Keratinocyte (primary cell): Measurements from ENCODE around the gene ZNF106. TPM values are rescaled to one million over a fixed set of nuclear protein-coding genes. Genes with fewer than 3 reads are reported as not detected.

Source experiments
- DNase-seq: peaks from one replicate; pipeline ENCODE4 v3.0.0-alpha.2; 2011; ENCODE audit warnings: low read depth, missing footprints, low spot score
- FAIRE-seq: peaks from 2 replicates; lab custom pipeline; 2011; peaks lifted over from hg19 to GRCh38; lab: Jason Lieb, UNC
- H2AFZ ChIP-seq: 2 replicates; pipeline ENCODE4 v1.6.0; 2012; ENCODE audit warnings: low read length, control low read depth, inconsistent platforms; ENCODE audit not compliant: control insufficient read depth
- H3K27ac ChIP-seq: 2 replicates; pipeline ENCODE4 v1.5.1; 2011; ENCODE audit warnings: low read length; ENCODE audit not compliant: control insufficient read depth, insufficient read depth
- H3K27me3 ChIP-seq: 3 replicates; pipeline ENCODE4 v1.6.0; 2011; ENCODE audit warnings: low read length; ENCODE audit not compliant: control insufficient read depth, insufficient read depth; ENCODE audit errors: extremely low read depth
- H3K36me3 ChIP-seq, 2 experiments: 2 replicates in 1 of 2; 3 replicates in 1 of 2; pipeline ENCODE4 v1.5.1; 2011; ENCODE audit warnings: low read length in 2 of 2, mild to moderate bottlenecking in 1 of 2; ENCODE audit not compliant: control insufficient read depth in 2 of 2, insufficient read depth in 2 of 2; ENCODE audit errors: extremely low read depth in 1 of 2
- H3K4me1 ChIP-seq: 3 replicates; pipeline ENCODE4 v1.5.1; 2011; ENCODE audit warnings: low read length; ENCODE audit not compliant: control insufficient read depth, insufficient read depth; ENCODE audit errors: extremely low read depth
- H3K4me2 ChIP-seq: 3 replicates; pipeline ENCODE4 v1.6.0; 2011; ENCODE audit warnings: low read depth, low read length; ENCODE audit not compliant: control insufficient read depth, insufficient read depth; ENCODE audit errors: extremely low read depth
- H3K4me3 ChIP-seq, 3 experiments: fragments of 200-600 bp in 1 of 3; sonication (generic) in 1 of 3; 2 replicates in 2 of 3; 3 replicates in 1 of 3; pipeline ENCODE4 v1.5.1; 2011 to 2016; ENCODE audit warnings: low read length in 3 of 3, mild to moderate bottlenecking in 3 of 3, control low read depth in 2 of 3, inconsistent platforms in 1 of 3, low read depth in 1 of 3, mixed read lengths in 1 of 3, mixed run types in 1 of 3, moderate library complexity in 1 of 3; ENCODE audit not compliant: control insufficient read depth in 2 of 3, insufficient read depth in 2 of 3; ENCODE audit errors: extremely low read depth in 1 of 3
- H3K79me2 ChIP-seq: 2 replicates; pipeline ENCODE4 v1.6.0; 2012; ENCODE audit warnings: low read length; ENCODE audit not compliant: control insufficient read depth, insufficient read depth
- H3K9ac ChIP-seq: 3 replicates; pipeline ENCODE4 v1.6.0; 2011; ENCODE audit warnings: low read length; ENCODE audit not compliant: control insufficient read depth, insufficient read depth; ENCODE audit errors: extremely low read depth
- H3K9me1 ChIP-seq: 3 replicates; pipeline ENCODE4 v1.6.0; 2011; ENCODE audit warnings: low read length; ENCODE audit not compliant: control insufficient read depth, insufficient read depth; ENCODE audit errors: extremely low read depth
- H3K9me3 ChIP-seq: 2 replicates; pipeline ENCODE4 v1.5.1; 2012; ENCODE audit warnings: low read depth, low read length; ENCODE audit not compliant: control insufficient read depth
- H4K20me1 ChIP-seq: 3 replicates; pipeline ENCODE4 v1.6.0; 2011; ENCODE audit warnings: low read length; ENCODE audit not compliant: control insufficient read depth, insufficient read depth; ENCODE audit errors: extremely low read depth
- CTCF ChIP-seq, 3 experiments: IDR thresholded peaks in 1 of 3; conservative IDR thresholded peaks in 1 of 3; optimal IDR thresholded peaks in 1 of 3; 2 replicates in 2 of 3; 3 replicates in 1 of 3; pipeline versions ENCODE3 to v1.5.1; 2011; ENCODE audit warnings: low read length in 3 of 3, mild to moderate bottlenecking in 3 of 3, moderate library complexity in 2 of 3, control low read depth in 1 of 3, inconsistent platforms in 1 of 3; ENCODE audit not compliant: insufficient read depth in 2 of 3; ENCODE audit errors: extremely low read depth in 1 of 3
- EZH2 ChIP-seq: IDR thresholded peaks from one replicate; pipeline ENCODE4 v1.6.1; 2012; ENCODE audit warnings: inconsistent platforms, mild to moderate bottlenecking, low read length, moderate library complexity
- dilution Hi-C: fragments of 300-500 bp; cut with MboI; formaldehyde crosslinking; loops from one replicate; pipeline ENCODE4 v1.7.0; 2020; ENCODE audit warnings: low sequenced_read_pairs; ENCODE audit not compliant: extremely low pct_ligation_motif_present
- polyA plus RNA-seq, 5 experiments: library from polyadenylated mRNA; depleted of rRNA in 3 of 5; stranded (reverse) in 3 of 5; stranded (forward) in 1 of 5; unstranded in 1 of 5; fragments of >200 nt; gene quantifications; 1 replicate in 1 of 5; 2 replicates in 3 of 5; 3 replicates in 1 of 5; pipeline versions ENCODE4 v1.2.1 to v1.2.3, GENCODE V29; 2011 to 2012; ENCODE audit warnings: missing spikeins in 2 of 5, low read depth in 1 of 5, low replicate concordance in 1 of 5

ZNF106 gene
- polyA plus RNA-seq, 1 donor (not counting 4 experiments of a cell fraction or from before 2014, with no cell fraction given) = 24.6 TPM

GRCh38 chr15:42404461-42405235, 86.3 kb downstream of the ZNF106 start:
- Histone ChIP-seq H3K27ac (no peak overlapping the region), H3K9ac (no peak overlapping the region), H3K36me3 (peaks cover 0 to 24% of the 10 kb centered on the region in 2 experiments), H3K9me3 (no peaks in the 10 kb centered on the region), H3K4me2 (no peak overlapping the region), H2AFZ (no peak overlapping the region), H3K9me1 (no peaks in the 10 kb centered on the region), H3K27me3 (no peaks in the 10 kb centered on the region), H3K4me3 (no peak overlapping the region), H4K20me1 (no peaks in the 10 kb centered on the region), H3K4me1 (peaks cover 10% of the 10 kb centered on the region), H3K79me2 (no peaks in the 10 kb centered on the region)
- FAIRE-seq (no peak), DNase-seq (no peak)
- no peak for TF ChIP-seq EZH2
- no peak for TF ChIP-seq CTCF (optimal IDR thresholded peaks at IDR 0.05 in 1 of 3, IDR thresholded peaks at IDR 0.05 in 1 of 3, conservative IDR thresholded peaks at IDR 0.05 in 1 of 3; ENCODE audit: extremely low read depth in 1 of 3, insufficient read depth in 2 of 3, low read length in 3 of 3)
- dilution Hi-C loops = no loop called here

- no peaks in the 10 kb centered on the region for H3K27me3 ChIP-seq
- dilution Hi-C loops = no loop called here
- H3K27ac ChIP-seq = no peak overlapping the region
- H4K20me1 ChIP-seq = no peaks in the 10 kb centered on the region
- H3K36me3 ChIP-seq = peaks cover 0 to 29% of the 10 kb centered on the region in 2 experiments
- no peaks in the 10 kb centered on the region for H3K9me1 ChIP-seq
- H2AFZ ChIP-seq = no peak overlapping the region
- no peak for FAIRE-seq
- no peaks in the 10 kb centered on the region for H3K9me3 ChIP-seq
- H3K9ac ChIP-seq = no peak overlapping the region
- peaks cover 10% of the 10 kb centered on the region for H3K4me1 ChIP-seq
- no peak for DNase-seq
- no peaks in the 10 kb centered on the region for H3K79me2 ChIP-seq
- TF ChIP-seq CTCF (optimal IDR thresholded peaks at IDR 0.05 in 1 of 3, IDR thresholded peaks at IDR 0.05 in 1 of 3, conservative IDR thresholded peaks at IDR 0.05 in 1 of 3; ENCODE audit: extremely low read depth in 1 of 3, insufficient read depth in 2 of 3, low read length in 3 of 3) (no peak), EZH2 (no peak)
- no peak overlapping the region for H3K4me3 ChIP-seq
- no peak overlapping the region for H3K4me2 ChIP-seq
Measured at GRCh38 chr15:42403389-42403788, 87.6 kb downstream of the ZNF106 start.
